Measurements from ENCODE around the gene TOPAZ1.
A peak's percentile ranks its signal among the peaks of the same experiment; 100 is the strongest.

- TF ChIP-seq CTCF (IDR thresholded peaks at IDR 0.05; ENCODE audit: low read depth, low read length) = 0 out of 2 replicates have a peak, but pooled peaks have one; percentile 5
- no peak for TF ChIP-seq EZH2phosphoT487 (IDR thresholded peaks at IDR 0.05; ENCODE audit: low read depth)
These were observed 95.6 kb downstream of the TOPAZ1 start for GRCh38 chr3:44337248-44337785.

Data from OCI-LY3 (cell line).